T-helper 1 cell treated with Interleukin-12 subunit alpha and Interleukin-12 subunit beta and Interleukin-4 antibody, amounts not matched to agents 30 μg/mL and 1 μg/mL, for 36 hours (primary cell): Measurements from ENCODE around the gene SURF4.

Experiments used
- H3K27ac Mint-ChIP-seq: one replicate; pipeline ENCODE4 v1.8.0; 2021; ENCODE audit warnings: mild to moderate bottlenecking, mixed read lengths
- H3K27me3 Mint-ChIP-seq: one replicate; pipeline ENCODE4 v1.8.0; 2021; ENCODE audit warnings: low read depth, mixed read lengths
- H3K36me3 Mint-ChIP-seq: one replicate; pipeline ENCODE4 v1.8.0; 2021; ENCODE audit warnings: low read depth, mixed read lengths
- H3K4me1 Mint-ChIP-seq: one replicate; pipeline ENCODE4 v1.8.0; 2021; ENCODE audit warnings: low read depth, mixed read lengths
- H3K4me3 Mint-ChIP-seq: one replicate; pipeline ENCODE4 v1.8.0; 2021; ENCODE audit warnings: mild to moderate bottlenecking, moderate library complexity, mixed read lengths
- H3K9me3 Mint-ChIP-seq: one replicate; pipeline ENCODE4 v1.8.0; 2021; ENCODE audit warnings: mixed read lengths

Gene SURF4

DNA sequence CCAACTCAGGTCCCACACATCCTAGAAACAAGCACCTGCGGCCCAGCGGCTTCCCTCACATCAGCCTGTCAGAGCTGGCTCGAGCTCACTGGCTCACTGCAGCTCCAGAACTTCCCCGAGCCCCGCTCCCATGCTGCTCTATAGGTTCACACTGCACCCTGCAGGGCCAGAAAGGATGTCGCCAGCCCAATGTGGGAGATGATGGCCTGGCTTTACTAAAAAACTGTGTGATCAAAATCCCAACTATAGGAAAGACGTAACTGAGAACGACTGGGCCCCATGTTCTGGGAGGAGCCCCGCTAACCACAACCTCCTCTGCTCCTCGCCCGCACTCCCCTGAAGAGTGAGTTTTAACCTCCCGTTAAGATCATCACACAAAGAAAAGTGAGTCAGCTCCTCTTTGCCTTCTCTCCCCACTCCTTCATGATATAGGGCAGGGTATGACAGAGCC lies 4.6 kb downstream of the SURF4 start:
- peak overlapping the region; percentile 87 for H3K27ac Mint-ChIP-seq
- H3K9me3 Mint-ChIP-seq: no peaks in the 10 kb centered on the region
- no peaks in the 10 kb centered on the region for H3K27me3 Mint-ChIP-seq
- peak overlapping the region; percentile 76 for H3K4me3 Mint-ChIP-seq
- H3K36me3 Mint-ChIP-seq: peaks cover 35% of the 10 kb centered on the region
- H3K4me1 Mint-ChIP-seq: peaks cover 62% of the 10 kb centered on the region

DNA sequence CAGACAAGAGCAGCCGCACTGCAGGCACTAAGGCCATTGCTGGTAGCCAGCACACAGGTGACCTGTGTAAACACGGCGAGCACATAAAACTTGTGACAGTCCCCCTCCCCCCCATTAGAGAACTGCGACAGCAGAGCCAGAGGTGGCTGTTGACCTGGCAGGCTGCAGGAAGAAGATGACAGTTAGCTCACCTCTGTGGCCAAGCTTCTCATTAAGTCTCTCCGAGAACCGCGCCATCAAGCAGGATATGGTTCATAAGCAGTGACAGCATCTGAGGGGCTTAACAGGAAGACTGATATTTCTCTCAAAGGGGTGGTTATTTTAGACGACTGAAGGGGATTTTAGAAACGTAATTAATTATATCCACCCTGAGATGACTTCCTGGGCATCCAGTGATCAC lies 5.2 kb downstream of the SURF4 start:
- peak overlapping the region; percentile 76 for H3K4me3 Mint-ChIP-seq
- no peaks in the 10 kb centered on the region for H3K27me3 Mint-ChIP-seq
- H3K27ac Mint-ChIP-seq: peak overlapping the region; percentile 87
- H3K4me1 Mint-ChIP-seq: peaks cover 64% of the 10 kb centered on the region
- H3K36me3 Mint-ChIP-seq: peaks cover 41% of the 10 kb centered on the region
- no peaks in the 10 kb centered on the region for H3K9me3 Mint-ChIP-seq

DNA sequence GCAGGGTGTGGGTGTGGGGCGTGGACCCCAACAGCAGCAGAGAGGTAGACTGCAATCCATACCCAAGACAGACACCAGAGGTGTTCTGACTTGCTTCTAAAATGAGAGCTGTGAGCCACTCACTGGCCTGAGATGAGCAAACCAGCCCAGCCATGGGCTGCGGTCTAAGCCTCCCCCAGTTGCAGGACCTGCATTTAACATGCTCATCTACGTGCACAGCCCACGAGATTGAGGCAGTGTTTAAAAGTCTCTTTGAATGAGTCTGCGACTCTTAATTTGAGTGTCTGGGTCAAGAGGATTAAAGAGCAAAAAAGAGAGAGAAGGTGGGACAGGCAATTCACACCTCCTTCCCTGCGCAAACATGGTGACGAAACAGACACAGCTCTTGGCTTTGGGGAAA lies 5.9 kb downstream of the SURF4 start:
- peak overlapping the region; percentile 87 for H3K27ac Mint-ChIP-seq
- H3K9me3 Mint-ChIP-seq: no peaks in the 10 kb centered on the region
- peak overlapping the region; percentile 76 for H3K4me3 Mint-ChIP-seq
- peaks cover 43% of the 10 kb centered on the region for H3K36me3 Mint-ChIP-seq
- no peaks in the 10 kb centered on the region for H3K27me3 Mint-ChIP-seq
- peaks cover 64% of the 10 kb centered on the region for H3K4me1 Mint-ChIP-seq

DNA sequence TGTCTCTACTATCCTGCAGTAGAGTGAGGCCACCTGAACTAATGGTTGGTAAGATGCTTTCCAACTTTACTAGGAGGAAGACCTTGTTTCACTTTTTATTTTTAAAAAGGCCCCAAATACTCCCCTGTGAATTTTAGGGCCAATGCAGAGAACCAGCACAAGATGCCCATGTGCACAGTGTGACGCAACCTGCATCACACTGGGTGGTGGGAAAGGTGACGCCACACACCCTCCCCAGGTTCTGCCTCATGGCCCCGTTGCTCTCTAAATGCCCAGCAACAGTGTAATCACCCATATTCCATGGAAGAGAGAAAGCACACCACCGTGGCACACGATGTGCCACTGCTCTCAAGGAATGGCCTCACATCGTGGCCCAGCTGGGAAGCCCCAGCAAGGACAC lies 6.4 kb downstream of the SURF4 start:
- peak overlapping the region; percentile 76 for H3K4me3 Mint-ChIP-seq
- peak overlapping the region; percentile 62 for H3K27ac Mint-ChIP-seq
- H3K4me1 Mint-ChIP-seq: peaks cover 60% of the 10 kb centered on the region
- peaks cover 44% of the 10 kb centered on the region for H3K36me3 Mint-ChIP-seq
- no peaks in the 10 kb centered on the region for H3K9me3 Mint-ChIP-seq
- H3K27me3 Mint-ChIP-seq: no peaks in the 10 kb centered on the region

DNA sequence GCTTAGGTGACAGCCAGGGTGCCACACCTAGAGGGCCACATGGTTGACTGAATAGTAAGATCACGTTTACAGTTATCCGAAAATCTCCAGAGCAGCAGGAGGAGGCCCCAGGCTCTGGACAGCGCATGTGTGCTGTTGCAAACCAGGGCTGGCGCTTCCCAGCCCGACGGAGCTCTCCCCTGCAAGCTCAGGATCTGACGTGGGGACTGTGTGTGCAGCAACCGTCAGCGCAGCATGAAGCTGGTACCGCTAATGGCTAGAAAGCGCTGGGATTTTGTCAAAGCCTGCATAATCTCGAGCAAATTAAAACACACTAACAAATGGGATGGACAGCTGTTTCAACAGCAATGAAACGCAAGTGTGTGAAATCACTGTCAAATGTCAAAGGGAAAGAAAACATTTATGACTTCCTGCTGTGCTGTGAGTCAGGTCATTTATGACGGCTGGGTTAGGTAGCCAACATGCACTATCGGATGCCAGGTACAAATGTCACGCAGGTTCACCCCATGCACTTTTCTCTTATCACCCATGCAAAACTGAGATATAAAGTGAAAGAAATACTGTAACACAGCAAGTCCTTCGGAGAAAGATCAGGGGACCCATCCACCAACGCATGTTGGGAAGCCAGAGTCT lies 7.5 kb downstream of the SURF4 start:
- Mint-ChIP-seq H3K27me3 (no peaks in the 10 kb centered on the region), H3K9me3 (no peaks in the 10 kb centered on the region), H3K4me3 (peak overlapping the region; percentile 33), H3K4me1 (peaks cover 56% of the 10 kb centered on the region), H3K36me3 (peaks cover 51% of the 10 kb centered on the region), H3K27ac (peak overlapping the region; percentile 53)

DNA sequence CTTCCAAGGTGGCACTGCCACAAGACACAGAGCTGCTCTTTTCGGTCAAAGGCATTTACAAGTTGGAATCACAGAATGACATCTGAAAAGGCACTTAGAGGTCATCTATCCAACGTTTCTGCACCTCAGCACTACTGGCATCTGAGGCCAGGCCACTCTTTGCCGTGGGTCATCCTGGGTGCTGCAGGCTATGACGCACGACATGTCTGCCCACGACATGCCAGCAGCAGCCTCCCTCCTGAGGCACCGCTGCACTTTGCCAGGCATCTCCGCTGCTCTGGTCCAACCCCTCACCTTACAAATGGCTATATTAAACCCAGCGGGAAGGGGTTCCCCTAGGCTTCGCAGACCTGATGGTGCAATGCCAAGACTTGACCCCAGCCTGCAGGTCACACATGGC lies 8.1 kb downstream of the SURF4 start:
- no peak overlapping the region for H3K4me3 Mint-ChIP-seq
- H3K9me3 Mint-ChIP-seq: no peaks in the 10 kb centered on the region
- H3K4me1 Mint-ChIP-seq: peaks cover 52% of the 10 kb centered on the region
- peaks cover 51% of the 10 kb centered on the region for H3K36me3 Mint-ChIP-seq
- H3K27me3 Mint-ChIP-seq: no peaks in the 10 kb centered on the region
- H3K27ac Mint-ChIP-seq: no peak overlapping the region

DNA sequence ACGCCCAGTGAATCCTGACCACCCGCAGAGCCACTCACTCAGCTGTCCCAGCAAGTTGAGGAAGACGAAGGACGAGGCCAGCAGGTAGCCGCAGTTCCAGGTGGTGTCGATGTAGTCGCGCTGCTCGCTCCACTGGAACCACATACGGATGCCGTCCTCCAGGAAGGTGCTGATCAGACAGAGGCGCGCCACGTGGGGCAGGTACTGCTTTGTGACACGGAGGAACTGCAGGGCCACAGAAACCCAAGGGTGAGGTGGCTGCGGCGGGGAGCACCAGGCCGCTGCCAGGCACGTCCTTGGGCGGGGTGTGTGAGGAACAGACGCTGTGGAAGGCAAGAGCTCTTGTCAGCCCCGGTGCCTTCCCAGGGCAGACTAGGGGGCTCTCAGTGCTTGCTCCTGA lies 8.6 kb downstream of the SURF4 start:
- Mint-ChIP-seq H3K4me1 (peaks cover 46% of the 10 kb centered on the region), H3K36me3 (peaks cover 52% of the 10 kb centered on the region), H3K27me3 (no peaks in the 10 kb centered on the region)

DNA sequence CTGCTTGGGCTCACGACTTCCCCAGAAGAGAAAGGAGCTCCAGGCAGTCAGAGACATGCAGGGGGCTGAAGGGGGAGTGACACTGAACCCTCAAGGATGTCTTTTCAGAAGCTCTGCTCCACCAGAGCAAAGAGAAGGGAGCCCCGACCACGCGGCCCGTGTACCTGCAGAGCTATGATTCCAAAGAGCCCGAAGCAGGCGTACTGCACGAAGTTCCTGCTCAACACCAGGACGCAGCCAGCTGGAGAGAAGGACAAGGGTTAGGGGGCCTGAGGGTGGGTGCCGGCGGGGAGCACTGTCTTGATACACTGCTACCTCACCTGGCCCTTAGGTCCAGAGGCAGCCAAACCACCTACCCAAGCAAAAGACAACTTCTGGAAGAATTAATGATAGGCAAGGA lies 9.4 kb downstream of the SURF4 start:
- H3K4me1 Mint-ChIP-seq: peaks cover 44% of the 10 kb centered on the region
- no peak overlapping the region for H3K27ac Mint-ChIP-seq
- H3K36me3 Mint-ChIP-seq: peaks cover 59% of the 10 kb centered on the region
- no peaks in the 10 kb centered on the region for H3K9me3 Mint-ChIP-seq
- H3K27me3 Mint-ChIP-seq: no peaks in the 10 kb centered on the region
- no peak overlapping the region for H3K4me3 Mint-ChIP-seq

More for the DNA sequence above, 8.6 kb downstream of the SURF4 start:
- Mint-ChIP-seq H3K9me3 (no peaks in the 10 kb centered on the region), H3K4me3 (no peak overlapping the region), H3K27ac (no peak overlapping the region)

DNA sequence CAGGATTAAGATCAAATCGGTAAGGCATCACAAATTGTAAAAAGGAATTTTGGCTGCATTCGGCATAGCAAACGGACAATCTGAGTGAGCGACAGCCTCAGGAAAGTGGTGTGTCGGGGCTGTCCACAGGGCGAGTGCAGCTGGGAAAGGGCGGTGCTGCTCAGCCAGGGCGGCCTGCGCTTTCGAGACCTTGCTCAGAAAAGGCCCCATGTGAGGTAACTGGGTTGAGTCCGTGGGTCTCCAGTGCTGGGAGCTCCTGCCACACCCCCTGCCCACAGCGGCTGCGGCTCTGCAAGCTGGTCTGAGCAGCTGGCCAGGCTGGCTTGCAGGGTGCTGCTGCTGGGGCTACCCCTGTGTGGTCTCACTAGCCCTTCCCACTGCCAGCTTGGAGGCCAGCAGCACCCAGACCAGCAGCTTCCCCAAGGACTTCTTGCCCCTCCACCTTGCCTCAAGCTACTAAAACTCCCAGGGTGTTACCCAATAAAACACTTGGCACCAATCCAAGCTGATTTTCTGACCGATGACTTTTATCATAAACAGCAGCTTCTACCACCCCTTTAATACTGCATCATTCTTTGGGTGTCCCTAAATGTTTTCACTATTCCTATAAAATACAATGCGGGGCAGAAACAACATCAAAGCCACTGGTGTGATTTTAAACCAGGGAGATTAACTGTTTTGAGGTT lies 13.4 kb downstream of the SURF4 start:
- H3K27ac Mint-ChIP-seq: no peak overlapping the region
- no peaks in the 10 kb centered on the region for H3K27me3 Mint-ChIP-seq
- H3K9me3 Mint-ChIP-seq: no peaks in the 10 kb centered on the region
- peaks cover 22% of the 10 kb centered on the region for H3K4me1 Mint-ChIP-seq
- H3K36me3 Mint-ChIP-seq: peaks cover 48% of the 10 kb centered on the region
- H3K4me3 Mint-ChIP-seq: no peak overlapping the region

DNA sequence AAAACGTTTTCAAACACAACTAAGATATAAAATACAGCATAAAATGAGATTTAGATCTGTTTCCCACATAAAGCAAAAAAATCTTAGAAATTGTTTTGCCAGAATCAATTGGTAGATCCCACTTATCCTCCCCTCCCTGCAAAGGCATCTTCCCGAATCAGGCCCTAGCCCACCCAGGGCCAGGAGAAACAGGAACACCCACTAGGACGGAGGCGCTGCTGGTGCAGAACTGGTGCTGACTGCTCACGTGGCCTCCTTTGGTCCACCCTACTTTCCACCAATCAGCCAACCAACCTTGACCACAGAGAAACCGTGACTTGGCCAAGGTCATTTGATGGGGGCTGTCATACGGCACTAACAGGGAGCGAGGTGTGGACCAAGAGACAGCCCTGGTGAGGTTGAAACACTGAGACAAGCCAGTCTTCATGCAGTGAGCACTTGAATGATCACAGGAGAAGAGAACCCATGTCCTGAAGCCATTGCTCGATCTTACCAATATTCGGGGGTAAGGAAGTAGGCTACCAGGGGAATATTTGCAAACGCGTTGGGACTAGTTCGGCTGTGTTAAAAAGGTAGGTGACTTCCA lies 14.3 kb downstream of the SURF4 start:
- Mint-ChIP-seq H3K4me1 (peaks cover 25% of the 10 kb centered on the region), H3K9me3 (no peaks in the 10 kb centered on the region), H3K27ac (no peak overlapping the region), H3K36me3 (peaks cover 43% of the 10 kb centered on the region), H3K4me3 (no peak overlapping the region), H3K27me3 (no peaks in the 10 kb centered on the region)

DNA sequence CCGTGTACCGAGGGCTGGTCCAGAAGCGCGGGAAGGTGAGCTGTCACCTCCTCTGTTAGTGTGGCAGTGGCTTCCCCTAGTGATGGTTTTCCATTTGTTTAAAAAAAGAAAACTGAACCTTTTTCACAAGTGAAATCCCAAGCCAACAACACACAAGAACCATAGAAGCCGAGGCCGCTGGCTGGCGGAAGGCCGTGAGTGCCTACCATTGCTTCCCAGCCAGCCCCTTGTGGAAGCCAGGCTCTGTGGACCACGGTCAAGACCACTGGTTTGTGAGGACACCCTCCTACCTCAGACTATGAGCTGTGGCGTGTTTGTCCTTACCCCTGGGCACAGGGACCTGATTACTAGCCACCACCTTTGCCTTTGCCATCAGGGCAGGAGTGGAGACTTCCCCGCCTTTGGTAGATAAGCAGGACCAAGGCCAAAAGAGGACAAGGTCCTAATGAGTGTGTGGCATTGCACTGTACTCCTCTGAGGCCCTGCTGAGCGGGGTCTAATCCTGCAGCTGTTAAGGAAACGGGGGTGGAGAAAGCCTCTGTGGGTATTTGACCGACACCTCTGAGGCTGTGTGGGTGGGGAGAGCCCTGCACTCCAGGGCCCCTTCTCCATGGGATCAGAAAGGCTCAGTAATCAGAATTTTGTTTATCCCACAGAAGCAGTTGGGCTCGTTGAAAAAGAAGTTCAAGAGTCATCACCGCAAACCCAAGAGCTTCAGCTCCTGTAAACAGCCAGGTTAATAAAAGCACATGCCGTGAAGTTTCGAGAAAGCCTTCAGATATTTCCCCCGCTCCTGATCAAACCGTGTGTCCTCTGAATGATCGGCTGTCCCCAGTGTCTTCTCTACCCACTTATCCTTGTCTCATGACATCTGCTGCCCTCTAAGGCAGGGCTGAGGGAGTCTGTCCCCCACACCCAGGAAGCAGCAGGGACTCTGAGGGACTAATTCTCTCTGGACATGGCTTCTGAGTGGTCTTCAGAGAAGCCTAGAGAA lies 15.2 kb downstream of the SURF4 start:
- Mint-ChIP-seq H3K9me3 (no peaks in the 10 kb centered on the region), H3K4me3 (no peak overlapping the region), H3K36me3 (peaks cover 37% of the 10 kb centered on the region), H3K27ac (peak overlapping the region; percentile 26), H3K4me1 (peaks cover 23% of the 10 kb centered on the region), H3K27me3 (no peaks in the 10 kb centered on the region)

DNA sequence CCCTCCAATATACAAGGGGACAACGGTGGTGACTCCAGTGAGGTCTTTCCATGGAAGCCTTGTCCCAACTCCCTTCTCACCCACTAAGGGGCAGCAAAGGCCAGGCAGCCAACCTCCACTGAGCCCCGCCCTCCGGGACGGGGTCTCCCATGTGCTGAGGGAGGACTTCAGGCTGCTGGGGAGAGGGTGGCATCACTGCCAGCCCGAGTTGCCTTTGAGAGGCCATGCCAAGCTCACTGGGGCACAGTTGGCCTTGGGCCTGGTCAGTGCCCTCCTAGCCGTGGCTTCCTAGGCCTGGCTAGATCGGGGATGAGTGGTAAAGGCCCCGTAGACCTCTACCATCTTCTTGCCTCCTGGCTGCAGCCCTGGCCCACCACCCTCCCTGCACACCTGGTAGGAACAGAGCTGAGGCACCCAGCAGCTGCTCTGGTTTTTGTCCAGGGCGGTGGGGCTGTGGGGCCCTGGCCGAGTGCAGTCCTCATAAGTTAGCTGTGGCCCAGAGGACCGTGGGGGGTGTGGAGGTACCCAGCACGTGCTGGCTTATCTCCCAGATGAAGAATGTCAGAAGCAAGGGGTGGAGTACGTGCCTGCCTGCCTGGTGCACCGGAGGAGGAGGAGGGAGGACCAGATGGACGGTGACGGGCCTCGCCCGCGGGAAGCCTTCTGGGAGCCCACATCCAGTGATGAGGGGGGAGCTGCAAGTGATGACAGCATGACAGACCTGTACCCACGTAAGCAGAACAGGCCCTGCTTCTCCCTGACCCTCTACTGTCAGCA lies 16.3 kb downstream of the SURF4 start:
- H3K4me1 Mint-ChIP-seq: peaks cover 23% of the 10 kb centered on the region
- no peaks in the 10 kb centered on the region for H3K9me3 Mint-ChIP-seq
- H3K27ac Mint-ChIP-seq: no peak overlapping the region
- peaks cover 30% of the 10 kb centered on the region for H3K36me3 Mint-ChIP-seq
- no peak overlapping the region for H3K4me3 Mint-ChIP-seq
- no peaks in the 10 kb centered on the region for H3K27me3 Mint-ChIP-seq

DNA sequence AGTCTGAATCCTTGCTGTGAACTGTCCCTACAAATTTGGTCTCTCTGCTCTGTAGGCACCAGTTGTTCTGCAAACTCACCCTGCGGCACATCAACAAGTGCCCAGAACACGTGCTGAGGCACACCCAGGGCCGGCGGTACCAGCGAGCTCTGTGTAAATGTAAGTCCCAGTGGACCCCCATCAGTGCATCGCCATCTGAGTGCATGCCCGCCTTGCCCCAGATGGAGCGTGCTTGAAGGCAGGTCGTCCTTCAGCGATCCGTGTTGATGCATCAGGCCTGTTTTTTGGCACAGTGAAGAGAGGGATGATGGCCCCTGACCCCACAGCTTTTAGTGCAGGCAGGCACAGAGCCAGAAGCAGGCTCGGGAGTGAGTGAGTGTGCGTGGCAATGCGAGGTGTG lies 18.2 kb downstream of the SURF4 start:
- H3K4me3 Mint-ChIP-seq: peak overlapping the region; percentile 75
- H3K27me3 Mint-ChIP-seq: no peaks in the 10 kb centered on the region
- H3K9me3 Mint-ChIP-seq: no peaks in the 10 kb centered on the region
- peaks cover 22% of the 10 kb centered on the region for H3K4me1 Mint-ChIP-seq
- no peak overlapping the region for H3K27ac Mint-ChIP-seq
- peaks cover 25% of the 10 kb centered on the region for H3K36me3 Mint-ChIP-seq
